GM18526 (cell line): ENCODE measurements around the gene PRSS21.

Source experiments
- POLR2A ChIP-seq: IDR thresholded peaks from 3 replicates; pipeline ENCODE4 v1.6.1; 2011; ENCODE audit not compliant: insufficient read length; ENCODE audit errors: extremely low read depth

Gene PRSS21, protein sequence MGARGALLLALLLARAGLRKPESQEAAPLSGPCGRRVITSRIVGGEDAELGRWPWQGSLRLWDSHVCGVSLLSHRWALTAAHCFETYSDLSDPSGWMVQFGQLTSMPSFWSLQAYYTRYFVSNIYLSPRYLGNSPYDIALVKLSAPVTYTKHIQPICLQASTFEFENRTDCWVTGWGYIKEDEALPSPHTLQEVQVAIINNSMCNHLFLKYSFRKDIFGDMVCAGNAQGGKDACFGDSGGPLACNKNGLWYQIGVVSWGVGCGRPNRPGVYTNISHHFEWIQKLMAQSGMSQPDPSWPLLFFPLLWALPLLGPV

GRCh38 chr16:2816751-2817339 is at the start of gene PRSS21:
TSS of gene PRSS21 (plus strand) at chr16:2817237. CDS start at chr16:2817269, 32 bp downstream.
- no peak for TF ChIP-seq POLR2A

DNA sequence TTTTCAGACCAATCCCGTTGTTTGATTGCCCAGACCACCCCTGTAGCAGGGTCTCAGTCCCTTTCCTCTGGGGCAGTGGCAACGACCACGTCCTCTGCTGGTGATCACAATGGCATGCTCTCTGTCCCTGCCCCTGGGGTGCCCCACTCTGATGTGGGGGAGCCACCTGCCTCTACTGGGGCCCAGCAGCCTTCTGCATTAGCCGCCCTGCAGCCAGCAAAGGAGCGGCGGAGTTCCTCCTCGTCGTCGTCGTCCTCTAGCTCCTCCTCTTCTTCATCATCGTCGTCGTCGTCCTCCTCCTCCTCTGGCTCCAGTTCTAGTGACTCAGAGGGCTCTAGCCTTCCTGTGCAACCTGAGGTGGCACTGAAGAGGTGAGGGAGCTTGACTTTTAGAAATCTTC is 49.1 kb upstream of the PRSS21 start:
- no peak for TF ChIP-seq POLR2A

DNA sequence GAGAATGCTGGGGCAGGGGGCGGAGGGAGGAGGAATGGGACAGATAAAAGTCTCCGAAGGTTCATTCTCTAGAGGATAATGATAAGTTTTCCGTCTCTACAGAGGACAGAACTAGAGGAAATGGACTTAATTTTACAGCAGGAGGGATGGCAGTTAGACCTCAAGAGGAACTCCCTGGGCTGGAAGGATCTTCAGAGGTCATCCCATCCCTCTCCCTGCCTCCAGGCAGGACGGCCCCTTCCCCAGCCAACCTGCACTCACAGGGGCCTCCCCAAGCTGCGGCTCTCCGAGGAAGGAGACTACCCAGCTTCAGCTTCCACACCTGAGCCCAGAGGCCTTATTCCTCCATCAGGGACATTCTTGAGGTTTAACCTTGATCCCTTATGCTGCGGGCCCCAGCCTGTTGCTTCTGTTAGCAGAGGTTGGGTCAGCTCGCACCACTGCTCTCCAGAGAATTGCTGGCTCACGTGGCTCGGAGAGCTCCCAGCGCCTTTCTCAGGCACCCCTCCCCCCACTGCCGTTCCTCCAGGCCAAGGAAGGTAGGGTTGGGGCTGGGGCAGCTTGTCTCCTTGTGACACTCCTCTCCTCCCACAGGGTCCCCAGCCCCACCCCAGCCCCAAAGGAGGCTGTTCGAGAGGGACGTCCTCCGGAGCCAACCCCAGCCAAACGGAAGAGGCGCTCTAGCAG is 48.5 kb upstream of the PRSS21 start:
- no peak for TF ChIP-seq POLR2A

DNA sequence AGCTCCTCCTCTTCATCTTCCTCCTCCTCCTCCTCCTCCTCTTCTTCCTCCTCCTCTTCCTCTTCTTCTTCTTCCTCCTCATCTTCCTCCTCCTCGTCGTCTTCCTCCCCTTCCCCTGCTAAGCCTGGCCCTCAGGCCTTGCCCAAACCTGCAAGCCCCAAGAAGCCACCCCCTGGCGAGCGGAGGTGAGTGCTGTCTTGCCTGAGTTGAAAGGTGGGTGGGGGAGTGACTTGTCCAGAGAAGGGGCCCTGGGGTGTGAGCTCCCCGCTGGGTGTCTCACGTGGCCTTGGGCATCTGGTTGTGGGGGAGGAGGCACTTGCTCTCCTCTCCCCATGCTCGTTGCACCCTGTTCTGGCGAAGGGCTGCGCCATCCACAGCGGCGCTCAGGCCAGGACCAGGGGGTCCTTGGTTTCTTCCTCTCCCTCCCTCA is 47.9 kb upstream of the PRSS21 start:
- no peak for TF ChIP-seq POLR2A

DNA sequence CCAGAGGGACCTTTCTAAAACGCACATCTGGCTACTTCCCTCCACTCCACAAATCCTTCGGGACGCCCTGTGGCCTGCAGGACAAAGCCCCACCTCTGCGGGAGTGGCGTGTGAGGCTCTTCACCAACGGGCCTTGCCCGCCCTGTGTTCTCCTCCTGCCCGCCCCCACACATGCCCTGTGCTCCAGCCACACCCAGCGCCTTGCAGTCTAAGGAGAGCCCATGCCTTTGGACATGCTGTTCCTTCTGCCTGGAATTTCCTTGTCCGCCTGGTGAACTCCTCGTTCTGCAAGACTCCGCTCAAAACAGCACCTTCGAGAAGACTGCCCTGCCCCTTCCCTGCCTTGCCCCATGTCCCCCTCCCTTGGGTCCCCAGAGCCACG is 47.4 kb upstream of the PRSS21 start:
- TF ChIP-seq POLR2A: no peak

DNA sequence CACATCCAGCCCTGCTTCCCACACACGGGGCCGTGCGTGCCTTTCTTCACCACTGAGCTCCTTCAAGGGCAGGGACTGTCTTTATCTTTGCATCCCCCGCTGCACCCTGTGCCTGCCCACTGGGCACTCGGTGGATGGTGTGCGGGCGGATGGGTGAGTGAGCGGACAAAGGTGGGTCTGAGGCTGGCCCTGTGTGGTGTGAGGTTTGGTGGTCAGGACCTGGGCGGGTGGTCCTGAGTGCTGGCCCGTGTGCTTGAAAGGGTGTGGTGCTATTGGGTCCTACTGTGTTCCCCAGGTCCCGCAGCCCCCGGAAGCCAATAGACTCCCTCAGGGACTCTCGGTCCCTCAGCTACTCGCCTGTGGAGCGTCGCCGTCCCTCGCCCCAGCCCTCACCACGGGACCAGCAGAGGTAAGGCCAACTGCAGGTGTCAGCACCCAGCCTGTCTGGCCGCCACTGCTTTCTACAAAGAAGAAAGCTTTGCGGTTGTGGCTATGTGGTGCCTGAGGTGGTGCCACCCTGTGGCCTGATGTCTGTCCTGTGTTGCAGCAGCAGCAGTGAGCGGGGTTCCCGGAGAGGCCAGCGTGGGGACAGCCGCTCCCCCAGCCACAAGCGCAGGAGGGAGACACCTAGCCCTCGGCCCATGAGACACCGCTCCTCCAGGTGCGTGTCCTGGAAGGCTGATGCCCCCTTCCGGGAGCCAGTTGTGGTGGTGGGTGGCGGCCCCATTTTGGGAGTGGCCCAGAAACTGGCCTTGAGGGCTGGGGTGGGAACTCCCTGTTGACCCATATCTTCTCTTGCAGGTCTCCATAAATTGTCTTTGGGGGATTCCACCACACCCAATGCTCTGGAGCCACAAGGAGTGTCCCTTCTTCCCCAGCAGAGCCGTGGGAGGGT is 46.7 kb upstream of the PRSS21 start:
- peak; percentile 2 for TF ChIP-seq POLR2A

GRCh38 chr16:2771496-2772402 is 45.3 kb upstream of the PRSS21 start:
- TF ChIP-seq POLR2A: peak; percentile 13

DNA sequence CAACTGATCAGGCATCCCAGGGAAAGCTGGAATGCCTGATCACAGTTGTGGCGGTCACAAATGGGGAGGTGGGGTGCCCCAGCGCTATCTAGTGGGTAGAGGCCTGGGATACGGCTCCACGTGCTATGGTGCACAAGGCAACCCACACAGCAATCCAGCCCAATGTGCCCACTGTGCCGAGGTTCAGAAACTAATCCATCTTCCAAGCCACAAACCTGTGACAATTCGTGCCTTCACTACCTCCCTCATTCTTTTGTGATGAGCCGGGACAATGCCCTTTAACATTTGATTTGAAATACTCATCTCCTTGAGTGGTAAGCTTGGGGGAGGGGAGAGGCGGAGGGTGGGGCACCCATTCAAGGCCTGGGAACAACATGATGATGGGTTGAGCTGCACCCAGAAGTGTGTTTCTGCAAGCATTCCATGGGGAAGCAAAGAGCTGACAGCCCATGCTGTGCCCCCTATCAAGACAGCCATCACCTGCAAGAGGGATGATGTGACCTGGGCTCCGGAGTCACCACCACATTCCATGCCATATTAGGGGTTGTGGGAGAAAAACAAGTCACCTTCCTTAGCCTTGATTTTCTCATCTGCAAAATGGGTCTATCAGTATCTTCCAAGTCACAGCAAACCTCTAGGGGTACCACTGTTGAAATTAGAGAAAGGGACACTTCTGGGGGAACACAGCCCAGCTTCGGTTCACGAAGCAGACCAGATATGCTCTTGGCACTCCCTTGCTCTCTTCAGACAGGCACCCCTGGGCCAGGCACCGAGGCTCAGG is 43.7 kb upstream of the PRSS21 start:
- TF ChIP-seq POLR2A: no peak

- no peak for TF ChIP-seq POLR2A
Measured at GRCh38 chr16:2774161-2774891, 42.7 kb upstream of the PRSS21 start.

- no peak for TF ChIP-seq POLR2A
Measured at GRCh38 chr16:2775131-2775716, 41.8 kb upstream of the PRSS21 start.

DNA sequence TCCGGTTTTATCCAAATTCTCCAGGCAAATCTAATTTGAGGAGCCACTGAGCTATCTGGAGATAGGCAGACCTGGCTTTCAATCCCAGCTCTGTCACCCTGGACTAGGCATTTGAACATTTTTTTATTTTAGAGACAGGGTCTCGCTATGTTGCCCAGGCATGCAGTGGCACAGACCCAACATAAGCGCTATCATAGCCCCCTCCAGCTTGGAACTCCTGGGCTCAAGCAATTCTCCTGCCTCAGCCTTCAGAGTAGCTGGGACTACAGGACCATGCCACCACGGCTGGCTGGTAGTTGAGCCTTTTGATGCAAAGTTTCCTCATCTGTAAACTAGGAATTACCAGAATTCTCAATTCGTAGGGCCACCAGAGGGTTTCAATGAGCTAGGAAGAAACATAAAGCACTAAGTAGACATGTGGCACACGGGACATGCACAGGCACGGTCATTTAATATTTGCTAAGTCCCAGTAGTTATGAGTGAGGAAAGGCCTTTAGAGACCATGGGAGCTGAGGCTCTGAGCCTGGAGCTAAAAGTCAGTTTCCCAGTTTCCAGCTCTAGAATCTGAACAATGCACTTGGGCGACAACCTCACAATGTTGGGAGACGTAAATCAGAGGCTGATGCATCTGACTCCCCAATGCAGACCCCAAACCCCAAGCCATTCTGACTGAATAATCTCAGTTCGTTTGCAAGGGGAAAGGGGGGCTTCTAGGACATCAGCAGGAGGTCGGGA is 41.1 kb upstream of the PRSS21 start:
- no peak for TF ChIP-seq POLR2A

DNA sequence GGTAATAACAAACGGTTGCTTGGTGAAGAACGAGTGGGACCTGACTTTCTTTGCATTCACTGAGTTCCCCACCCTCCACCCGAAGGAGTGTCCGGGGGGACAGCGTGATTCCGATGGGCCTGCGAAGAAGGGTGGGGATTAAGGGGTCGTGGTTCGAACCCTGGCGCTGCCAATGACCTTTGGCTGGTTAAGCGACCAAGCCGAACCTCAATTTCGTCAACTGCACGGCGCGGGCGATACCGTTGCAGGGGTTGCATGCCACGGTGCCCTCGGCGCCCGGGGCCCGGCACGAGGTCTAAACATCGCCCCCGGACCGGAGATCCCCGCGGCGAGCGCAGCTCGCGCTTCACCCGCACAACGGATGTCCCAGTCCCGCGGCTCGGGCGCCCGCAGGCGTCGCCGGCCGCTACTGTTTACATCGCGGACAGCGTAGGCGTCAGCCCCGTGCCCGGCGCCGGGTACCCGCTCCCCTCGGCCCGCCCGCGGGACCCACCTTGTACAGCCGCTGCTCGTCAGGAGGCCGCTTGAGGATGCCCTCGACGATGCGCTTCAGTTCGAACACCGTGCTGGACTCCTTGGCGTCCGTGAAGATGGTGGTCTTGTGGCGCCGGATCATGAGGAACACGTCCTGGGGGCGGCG is 40.4 kb upstream of the PRSS21 start:
- TF ChIP-seq POLR2A: no peak
